ENCODE measurements around the gene MYO5C.

GRCh38 chr15:52224211-52224610, 71.4 kb downstream of the MYO5C start:
- TF ChIP-seq GABPA (IDR thresholded peaks at IDR 0.05; ENCODE audit: borderline replicate concordance, insufficient read depth, low read length) (no peak), CTCF (IDR thresholded peaks at IDR 0.05; ENCODE audit: control extremely low read depth in 1 of 3, insufficient read depth in 1 of 3, low read depth in 1 of 3, low read length in 3 of 3) (no peak), POLR2AphosphoS5 (IDR thresholded peaks at IDR 0.05; ENCODE audit: low read depth, low read length) (no peak)

All from H1 (cell line).